Subcutaneous adipose tissue (tissue), 4 donors: Measurements from ENCODE around the gene FAM53B. TPM values are rescaled to one million over a fixed set of nuclear protein-coding genes. Genes with fewer than 3 reads are reported as not detected.

Source experiments
- CTCF ChIP-seq: fragments of 450-650 bp; IDR thresholded peaks from one replicate; pipeline ENCODE4 v1.5.1; 2016; ENCODE audit warnings: low read depth, mild to moderate bottlenecking, control low read depth, antibody characterized with exemption, moderate library complexity
- total RNA-seq, 4 donors: library from RNA; depleted of rRNA; stranded (reverse); fragments of >200 nt; gene quantifications; one replicate each; pipeline ENCODE4 v1.1.0, GENCODE V29; 2016

FAM53B gene
- total RNA-seq, 4 donors from 2014 or later, result 13.5 to 39.2 (median 29.5) TPM

- no peak for TF ChIP-seq CTCF
Observed at GRCh38 chr10:124653811-124654651, 90.1 kb downstream of the FAM53B start.

GRCh38 chr10:124653311-124653710, 90.9 kb downstream of the FAM53B start:
- no peak for TF ChIP-seq CTCF

- TF ChIP-seq CTCF, result no peak
Observed at GRCh38 chr10:124652701-124653100, 91.5 kb downstream of the FAM53B start.

GRCh38 chr10:124652200-124652599, 92.0 kb downstream of the FAM53B start:
- no peak for TF ChIP-seq CTCF

- no peak for TF ChIP-seq CTCF
Observed at GRCh38 chr10:124651402-124651891, 92.7 kb downstream of the FAM53B start.

- TF ChIP-seq CTCF, result no peak
Observed at GRCh38 chr10:124650820-124651401, 93.3 kb downstream of the FAM53B start.

GRCh38 chr10:124650263-124650662, 93.9 kb downstream of the FAM53B start:
- TF ChIP-seq CTCF, result no peak
